Gastrocnemius medialis (tissue), 4 donors: ENCODE data around the gene TMEM223. TPM values are rescaled to one million over a fixed set of nuclear protein-coding genes. Genes with fewer than 3 reads are reported as not detected.
"Not testable (repeated sequence)": the region's sequence is repeated elsewhere in the genome, so short reads cannot be mapped to it uniquely, and the experiment has no call there.

ENCODE experiments used
- ATAC-seq, 2 donors: fragments of 150-250 bp; one replicate each; pipeline ENCODE4 v1.9.1; 2016
- DNase-seq, 2 donors: peaks; one replicate each; pipeline ENCODE4 v3.0.0-alpha.2; 2019
- H3K27ac ChIP-seq, 4 donors: fragments of 200-600 bp; sonication (generic); 1 replicate in 1 of 4; 2 replicates in 3 of 4; pipeline ENCODE4 v1.5.1; 2016 to 2018; ENCODE audit warnings: mild to moderate bottlenecking in 2 of 4, moderate library complexity in 1 of 4
- H3K27me3 ChIP-seq, 3 donors: fragments of 200-600 bp; sonication (generic) in 2 of 3; 1 replicate in 1 of 3; 2 replicates in 2 of 3; pipeline versions ENCODE4 v1.5.1 to v1.6.0; 2016 to 2019; ENCODE audit warnings: mild to moderate bottlenecking in 1 of 3, moderate library complexity in 1 of 3
- H3K36me3 ChIP-seq, 2 donors: fragments of 200-600 bp; sonication (generic) in 1 of 2; one replicate each; pipeline ENCODE4 v1.5.1; 2017 to 2018
- H3K4me1 ChIP-seq, 2 donors: fragments of 200-600 bp; sonication (generic) in 1 of 2; one replicate each; pipeline ENCODE4 v1.5.1; 2016 to 2017; ENCODE audit warnings: mild to moderate bottlenecking in 2 of 2
- H3K4me3 ChIP-seq, 4 donors: fragments of 200-600 bp; sonication (generic) in 3 of 4; 1 replicate in 1 of 4; 2 replicates in 3 of 4; pipeline ENCODE4 v1.5.1; 2016 to 2019; ENCODE audit warnings: mild to moderate bottlenecking in 2 of 4
- H3K9me3 ChIP-seq, 3 donors: fragments of 200-600 bp; sonication (generic) in 2 of 3; 1 replicate in 1 of 3; 2 replicates in 2 of 3; pipeline ENCODE4 v1.5.1; 2016 to 2019
- POLR2A ChIP-seq, 2 donors: fragments of 450-650 bp; IDR thresholded peaks; one replicate each; pipeline ENCODE4 v1.6.1; 2017; ENCODE audit warnings: antibody characterized with exemption in 2 of 2, mild to moderate bottlenecking in 2 of 2, moderate library complexity in 2 of 2
- in situ Hi-C, 4 donors: fragments of 200-750 bp; cut with MboI; loops; one replicate each; pipeline versions ENCODE4 v1.15.0 to v1.8.0; 2017; ENCODE audit warnings: low sequenced_read_pairs in 4 of 4
- intact Hi-C: fragments of 100-400 bp; cut with DNase I; formaldehyde crosslinking; loops from one replicate; pipeline ENCODE4 v1.15.1; 2023; ENCODE audit warnings: low total_unique reads
- total RNA-seq, 4 donors: library from RNA; depleted of rRNA; stranded (reverse); fragments of >200 nt; gene quantifications; one replicate each; pipeline versions ENCODE4 v1.1.0 to v1.2.3, GENCODE V29; 2016
- TF ChIP-seq, protein P1 (sequence below), 5 experiments: fragments of 450-650 bp in 3 of 5; fragments of 200-600 bp in 2 of 5; sonication (generic) in 2 of 5; IDR thresholded peaks in 4 of 5; conservative IDR thresholded peaks in 1 of 5; 1 replicate in 4 of 5; 2 replicates in 1 of 5; pipeline ENCODE4 v1.5.1; 2016 to 2019; ENCODE audit warnings: antibody characterized with exemption in 5 of 5, mild to moderate bottlenecking in 3 of 5, moderate library complexity in 3 of 5

TMEM223 gene
- total RNA-seq, 4 donors from 2014 or later: 17.1 to 41.6 (median 23.8) TPM

- H3K4me1 ChIP-seq: peaks cover 30 to 32% of the 10 kb centered on the region in 2 donors
- DNase-seq (peak in 1 of 2 donors; percentile 57), ATAC-seq (peak; percentile 35 to 42)
- peak within 1 kb of the TSS; percentile 83 to 100 (median 94) for H3K4me3 ChIP-seq
- in situ Hi-C loops: no loop called here
- no peak for TF ChIP-seq POLR2A (IDR thresholded peaks at IDR 0.05)
- TF ChIP-seq, protein P1, sequence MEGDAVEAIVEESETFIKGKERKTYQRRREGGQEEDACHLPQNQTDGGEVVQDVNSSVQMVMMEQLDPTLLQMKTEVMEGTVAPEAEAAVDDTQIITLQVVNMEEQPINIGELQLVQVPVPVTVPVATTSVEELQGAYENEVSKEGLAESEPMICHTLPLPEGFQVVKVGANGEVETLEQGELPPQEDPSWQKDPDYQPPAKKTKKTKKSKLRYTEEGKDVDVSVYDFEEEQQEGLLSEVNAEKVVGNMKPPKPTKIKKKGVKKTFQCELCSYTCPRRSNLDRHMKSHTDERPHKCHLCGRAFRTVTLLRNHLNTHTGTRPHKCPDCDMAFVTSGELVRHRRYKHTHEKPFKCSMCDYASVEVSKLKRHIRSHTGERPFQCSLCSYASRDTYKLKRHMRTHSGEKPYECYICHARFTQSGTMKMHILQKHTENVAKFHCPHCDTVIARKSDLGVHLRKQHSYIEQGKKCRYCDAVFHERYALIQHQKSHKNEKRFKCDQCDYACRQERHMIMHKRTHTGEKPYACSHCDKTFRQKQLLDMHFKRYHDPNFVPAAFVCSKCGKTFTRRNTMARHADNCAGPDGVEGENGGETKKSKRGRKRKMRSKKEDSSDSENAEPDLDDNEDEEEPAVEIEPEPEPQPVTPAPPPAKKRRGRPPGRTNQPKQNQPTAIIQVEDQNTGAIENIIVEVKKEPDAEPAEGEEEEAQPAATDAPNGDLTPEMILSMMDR (IDR thresholded peaks at IDR 0.05 in 4 of 5, conservative IDR thresholded peaks at IDR 0.05 in 1 of 5): no peak
- no peaks in the 10 kb centered on the region for H3K9me3 ChIP-seq
- intact Hi-C loops: loop anchor here (1.0 to 2.0 kb wide), 3 partner anchors 8 to 45 kb away; partner anchors contain the start of gene TMEM179B
- peaks cover 0 to 42% of the 10 kb centered on the region in 2 donors for H3K36me3 ChIP-seq
- peak within 1 kb of the TSS; percentile 92 to 100 (median 96) for H3K27ac ChIP-seq
- H3K27me3 ChIP-seq: no peaks in the 10 kb centered on the region
These were observed 40.8 kb upstream of the TMEM223 start, which contains the start of gene TEX54 for GRCh38 chr11:62832336-62833234. TSS of gene TEX54 (minus strand) at chr11:62832841.

DNA sequence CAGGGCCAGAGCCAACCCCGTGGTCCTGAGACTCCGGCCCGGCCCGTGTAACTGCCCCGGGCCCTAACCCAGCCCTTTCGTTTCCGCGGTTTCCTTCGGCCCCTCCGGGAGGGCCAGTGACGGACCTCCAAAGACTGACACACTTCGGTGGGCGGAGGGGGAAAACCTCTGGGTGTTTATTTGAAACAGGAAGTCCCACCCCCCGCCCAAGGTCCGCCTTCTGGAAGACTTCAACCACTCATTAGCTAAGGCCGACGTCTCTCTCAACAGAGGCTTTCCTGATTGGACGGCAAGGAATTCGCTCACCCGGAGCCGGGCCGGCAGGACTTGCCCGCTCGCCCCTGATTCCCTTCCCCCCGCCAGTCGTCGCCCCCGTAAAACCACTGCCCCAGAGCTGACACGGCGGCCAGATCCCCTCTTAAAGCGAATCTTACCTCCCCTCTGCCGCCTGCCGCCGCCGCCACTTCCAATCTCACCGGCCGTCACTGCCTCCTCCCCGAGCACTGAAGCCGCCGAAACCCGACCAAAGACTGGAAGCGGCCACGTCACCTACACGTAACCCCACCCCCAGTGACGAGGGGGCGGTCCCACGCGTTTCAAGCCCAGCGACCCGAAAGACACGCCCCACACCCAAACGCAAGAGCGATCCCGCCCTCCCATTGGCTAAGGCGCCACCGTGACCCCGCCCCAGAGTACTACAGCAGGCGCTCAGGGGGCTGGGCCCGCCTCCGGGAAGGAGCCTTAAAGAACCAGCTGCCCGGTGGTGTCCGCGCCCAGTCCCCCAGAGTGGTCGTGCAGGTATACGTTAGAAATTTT lies 39.9 kb upstream of the TMEM223 start, which contains the start of gene STX5:
TSS of gene STX5 (minus strand) at position 532 of the 816 bp plus-strand sequence. CDS start 808 bp downstream, outside the sequence.
- ATAC-seq (peak; percentile 95 to 96), DNase-seq (peak; percentile 99)
- TF ChIP-seq, protein P1 (IDR thresholded peaks at IDR 0.05 in 4 of 5, conservative IDR thresholded peaks at IDR 0.05 in 1 of 5): no peak
- TF ChIP-seq POLR2A (IDR thresholded peaks at IDR 0.05): peak; percentile 89 to 90
- intact Hi-C loops: loop anchor here (1.0 to 2.0 kb wide), 4 partner anchors 9 to 49 kb away; partner anchors contain the start of genes SLC3A2 and TMEM179B
- no peaks in the 10 kb centered on the region for H3K9me3 ChIP-seq
- H3K27ac ChIP-seq: peak within 1 kb of the TSS; percentile 92 to 100 (median 96)
- peaks cover 0 to 51% of the 10 kb centered on the region in 2 donors for H3K36me3 ChIP-seq
- peak within 1 kb of the TSS; percentile 83 to 100 (median 94) for H3K4me3 ChIP-seq
- peaks cover 27 to 32% of the 10 kb centered on the region in 2 donors for H3K4me1 ChIP-seq
- in situ Hi-C loops: no loop called here
- no peaks in the 10 kb centered on the region for H3K27me3 ChIP-seq

- ATAC-seq: no peak
- H3K9me3 ChIP-seq: no peaks in the 10 kb centered on the region
- intact Hi-C loops (loop anchor here (2.0 kb wide), 1 partner anchor 50 kb away; the partner anchor contains the start of gene SLC3A2), in situ Hi-C loops (no loop called here)
- peaks cover 0 to 51% of the 10 kb centered on the region in 2 donors for H3K36me3 ChIP-seq
- H3K27ac ChIP-seq: peak overlapping the region; percentile 92 to 100 (median 96)
- H3K4me1 ChIP-seq: peaks cover 27 to 32% of the 10 kb centered on the region in 2 donors
- no peak for TF ChIP-seq POLR2A (IDR thresholded peaks at IDR 0.05)
- TF ChIP-seq, protein P1 (IDR thresholded peaks at IDR 0.05 in 4 of 5, conservative IDR thresholded peaks at IDR 0.05 in 1 of 5): no peak
- DNase-seq: no peak
- peak overlapping the region; percentile 83 to 100 (median 94) for H3K4me3 ChIP-seq
- H3K27me3 ChIP-seq: no peaks in the 10 kb centered on the region
These were observed 39.2 kb upstream of the TMEM223 start for GRCh38 chr11:62830904-62831519.

- ATAC-seq, H3K4me3 ChIP-seq, intact Hi-C loops, H3K27me3 ChIP-seq, in situ Hi-C loops, H3K9me3 ChIP-seq, H3K27ac ChIP-seq, DNase-seq: not testable (repeated sequence)
- Histone ChIP-seq H3K4me1 (peaks cover 23 to 27% of the 10 kb centered on the region in 2 donors), H3K36me3 (peaks cover 0 to 53% of the 10 kb centered on the region in 2 donors)
These were observed 36.3 kb upstream of the TMEM223 start for GRCh38 chr11:62828130-62828529.
